GM18867 (cell line): ENCODE data around the gene CBR1.

Experiments used
- ATAC-seq: cut with Tn5 transposase; IDR thresholded peaks from one replicate; pipeline ENCODE4 v1.9.1; 2021; ENCODE audit warnings: mild to moderate bottlenecking, moderate library complexity; ENCODE audit not compliant: unreplicated experiment

CBR1 gene

GRCh38 chr21:36111238-36111637, 41.4 kb downstream of the CBR1 start:
- ATAC-seq = no peak

DNA sequence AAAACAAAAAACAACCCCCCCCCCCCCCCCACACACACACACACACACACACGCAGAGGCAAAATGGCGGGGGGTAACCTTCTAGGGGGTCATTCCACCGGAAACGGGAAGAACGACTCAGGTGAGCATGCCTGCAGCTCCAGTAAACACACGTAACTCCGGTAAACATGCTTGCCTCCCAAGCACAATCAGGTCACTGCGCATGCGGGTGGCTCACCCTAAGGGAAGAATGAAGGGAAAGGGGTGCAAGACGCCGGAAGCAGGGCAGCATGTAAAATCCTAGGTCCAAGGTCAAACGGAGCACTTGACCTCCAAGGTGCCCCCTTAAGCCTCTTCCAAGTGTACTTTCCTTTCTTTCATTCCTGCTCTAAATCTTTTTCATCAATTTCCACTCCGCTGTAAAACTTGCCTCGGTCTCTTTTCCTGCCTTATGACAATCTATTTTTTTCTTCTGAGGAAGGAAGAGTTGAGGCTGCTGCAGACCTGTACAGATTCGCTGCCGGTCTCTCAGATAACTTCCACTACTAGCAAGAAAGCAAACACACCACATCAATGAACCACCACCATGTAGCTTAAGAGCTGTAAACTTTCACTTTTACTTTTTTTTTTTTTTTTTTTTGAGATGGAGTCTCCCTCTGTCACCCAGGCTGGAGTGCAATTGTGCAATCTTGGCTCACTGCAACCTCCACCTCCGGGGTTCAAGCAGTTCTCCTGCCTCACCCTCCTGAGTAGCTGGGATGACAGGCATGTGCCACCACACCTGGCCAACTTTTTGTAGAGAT, 44.0 kb downstream of the CBR1 start:
- no peak for ATAC-seq

GRCh38 chr21:36115138-36115730, 45.4 kb downstream of the CBR1 start:
- no peak for ATAC-seq

- no peak for ATAC-seq
These were observed 47.5 kb downstream of the CBR1 start for GRCh38 chr21:36117286-36117741.

DNA sequence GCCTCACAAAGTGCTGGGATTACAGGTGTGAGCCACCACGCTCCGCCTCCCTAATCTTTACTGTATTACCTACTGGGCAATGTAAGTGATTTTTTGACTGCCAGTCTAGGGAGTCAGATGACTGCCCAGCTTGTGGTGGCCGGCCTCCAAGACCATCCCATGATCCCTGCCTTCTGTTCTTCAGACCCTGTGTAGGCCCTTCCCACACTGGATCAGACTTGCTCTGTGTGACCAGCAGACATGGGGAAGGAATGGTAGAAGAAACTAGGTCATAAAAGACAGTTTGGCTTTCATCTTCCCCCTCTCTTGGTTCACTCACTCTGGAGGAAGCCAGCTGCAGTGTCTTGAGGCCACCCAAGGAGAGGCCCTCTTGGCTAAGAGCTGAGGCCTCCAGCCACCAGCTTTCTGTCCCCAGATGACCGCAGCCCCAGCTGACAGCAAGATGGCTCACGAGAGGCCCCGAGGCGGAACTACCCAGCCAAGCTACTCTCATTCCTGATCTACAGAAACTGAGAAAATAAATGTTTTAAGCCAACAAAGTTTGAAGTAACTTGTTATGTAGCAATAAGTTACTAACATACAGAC, 50.6 kb downstream of the CBR1 start:
- no peak for ATAC-seq
